ENCODE measurements around the gene RETREG1. TPM values are rescaled to one million over a fixed set of nuclear protein-coding genes. Genes with fewer than 3 reads are reported as not detected.
"Not testable (repeated sequence)": the region's sequence is repeated elsewhere in the genome, so short reads cannot be mapped to it uniquely, and the experiment has no call there.

RETREG1 gene
- total RNA-seq, 1 donor from 2014 or later = 39.8 TPM

GRCh38 chr5:16461782-16462181 lies 155.0 kb downstream of the RETREG1 start:
- intact Hi-C loops (cut with micrococcal nuclease) = loop anchor here (10.0 kb wide), 1 partner anchor 1877 kb away; the partner anchor contains the start of gene OTULINL

GRCh38 chr5:16461026-16461425 lies 155.8 kb downstream of the RETREG1 start:
- intact Hi-C loops (cut with micrococcal nuclease) = loop anchor here (10.0 kb wide), 1 partner anchor 1876 kb away; the partner anchor contains the start of gene OTULINL

- intact Hi-C loops (cut with micrococcal nuclease) = loop anchor here (10.0 kb wide), 1 partner anchor 1355 kb away; no protein-coding TSS in a partner anchor
Observed at GRCh38 chr5:16459451-16459850, 157.3 kb downstream of the RETREG1 start.

- intact Hi-C loops (cut with micrococcal nuclease) = loop anchor here (10.0 kb wide), 1 partner anchor 1353 kb away; no protein-coding TSS in a partner anchor
Observed at GRCh38 chr5:16457853-16458252, 158.9 kb downstream of the RETREG1 start.

- intact Hi-C loops (cut with micrococcal nuclease) = loop anchor here (10.0 kb wide), 1 partner anchor 1353 kb away; no protein-coding TSS in a partner anchor
Observed at GRCh38 chr5:16457451-16457850, 159.3 kb downstream of the RETREG1 start.

GRCh38 chr5:16456103-16456832 lies 160.5 kb downstream of the RETREG1 start:
- intact Hi-C loops (cut with micrococcal nuclease) = loop anchor here (1.0 to 10.0 kb wide), 3 partner anchors 9 to 1351 kb away; partner anchors contain the start of gene ZNF622

- intact Hi-C loops (cut with micrococcal nuclease) = loop anchor here (1.0 to 10.0 kb wide), 3 partner anchors 10 to 1351 kb away; partner anchors contain the start of gene ZNF622
Observed at GRCh38 chr5:16455668-16456067, 161.1 kb downstream of the RETREG1 start.

- intact Hi-C loops (cut with micrococcal nuclease) = loop anchor here (10.0 kb wide), 1 partner anchor 1350 kb away; no protein-coding TSS in a partner anchor
Observed at GRCh38 chr5:16454686-16455085, 162.1 kb downstream of the RETREG1 start.

- intact Hi-C loops (cut with micrococcal nuclease) = loop anchor here (10.0 kb wide), 1 partner anchor 1349 kb away; no protein-coding TSS in a partner anchor
Observed at GRCh38 chr5:16453609-16454008, 163.2 kb downstream of the RETREG1 start.

GRCh38 chr5:16450163-16450562 lies 166.6 kb downstream of the RETREG1 start:
- intact Hi-C loops (cut with micrococcal nuclease) = loop anchor here (10.0 kb wide), 1 partner anchor 1345 kb away; no protein-coding TSS in a partner anchor

- intact Hi-C loops (cut with micrococcal nuclease) = no loop called here
Observed at GRCh38 chr5:16446993-16447392, 169.8 kb downstream of the RETREG1 start.

GRCh38 chr5:16437977-16438376 lies 178.8 kb downstream of the RETREG1 start:
- intact Hi-C loops (cut with micrococcal nuclease) = no loop called here

GRCh38 chr5:16436065-16436682 lies 180.6 kb downstream of the RETREG1 start:
- intact Hi-C loops (cut with micrococcal nuclease) = not testable (repeated sequence)

- intact Hi-C loops (cut with micrococcal nuclease) = no loop called here
Observed at GRCh38 chr5:16431490-16431889, 185.3 kb downstream of the RETREG1 start.

GRCh38 chr5:16430349-16431089 lies 186.3 kb downstream of the RETREG1 start:
- intact Hi-C loops (cut with micrococcal nuclease) = no loop called here

GRCh38 chr5:16428359-16428758 lies 188.4 kb downstream of the RETREG1 start:
- intact Hi-C loops (cut with micrococcal nuclease) = no loop called here

- intact Hi-C loops (cut with micrococcal nuclease) = no loop called here
Observed at GRCh38 chr5:16427587-16427986, 189.2 kb downstream of the RETREG1 start.
